Left renal cortex interstitium (tissue), 4 donors: ENCODE results near the gene TMEM14A. TPM values are rescaled to one million over a fixed set of nuclear protein-coding genes. Genes with fewer than 3 reads are reported as not detected.
"Not testable (repeated sequence)": the region's sequence is repeated elsewhere in the genome, so short reads cannot be mapped to it uniquely, and the experiment has no call there.

ENCODE experiments used
- DNase-seq, 4 donors: peaks; one replicate each; pipeline ENCODE4 v3.0.0-alpha.2; 2013; ENCODE audit warnings: low read depth in 4 of 4, low spot score in 2 of 4, missing footprints in 1 of 4
- polyA plus RNA-seq, 4 donors: library from polyadenylated mRNA; unstranded; fragments of 120-200 nt; gene quantifications; one replicate each; pipeline ENCODE4 v1.2.1, GENCODE V29; 2013; ENCODE audit not compliant: insufficient read length in 4 of 4

TMEM14A gene
- polyA plus RNA-seq, 4 donors = 37.1 to 51.3 (median 50.0) TPM

- DNase-seq = not testable (repeated sequence)
Observed at GRCh38 chr6:52655941-52656340, 15.0 kb upstream of the TMEM14A start.

GRCh38 chr6:52657870-52658269 is 13.0 kb upstream of the TMEM14A start:
- no peak for DNase-seq

DNA sequence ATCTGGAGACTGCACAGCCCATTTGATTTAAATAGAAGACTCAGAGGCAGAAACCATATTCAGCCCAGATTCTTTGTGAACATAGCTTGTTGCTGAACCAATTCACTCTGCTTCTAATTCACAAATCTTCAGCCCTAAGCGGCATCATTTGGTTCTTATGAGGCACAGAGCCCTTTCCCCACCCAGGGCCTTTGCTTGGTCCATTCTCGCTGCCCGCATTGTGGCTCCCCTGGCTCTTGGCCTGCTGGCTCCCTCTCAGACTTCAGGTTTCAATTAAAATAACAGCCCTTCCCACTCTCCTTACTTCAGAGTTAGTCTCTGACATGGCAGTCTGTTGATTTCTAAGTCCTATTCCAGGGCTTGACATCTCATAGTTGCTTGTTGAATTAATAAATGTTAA is 9.4 kb upstream of the TMEM14A start:
- DNase-seq = no peak

GRCh38 chr6:52662031-52662430 is 8.9 kb upstream of the TMEM14A start:
- DNase-seq = no peak

DNA sequence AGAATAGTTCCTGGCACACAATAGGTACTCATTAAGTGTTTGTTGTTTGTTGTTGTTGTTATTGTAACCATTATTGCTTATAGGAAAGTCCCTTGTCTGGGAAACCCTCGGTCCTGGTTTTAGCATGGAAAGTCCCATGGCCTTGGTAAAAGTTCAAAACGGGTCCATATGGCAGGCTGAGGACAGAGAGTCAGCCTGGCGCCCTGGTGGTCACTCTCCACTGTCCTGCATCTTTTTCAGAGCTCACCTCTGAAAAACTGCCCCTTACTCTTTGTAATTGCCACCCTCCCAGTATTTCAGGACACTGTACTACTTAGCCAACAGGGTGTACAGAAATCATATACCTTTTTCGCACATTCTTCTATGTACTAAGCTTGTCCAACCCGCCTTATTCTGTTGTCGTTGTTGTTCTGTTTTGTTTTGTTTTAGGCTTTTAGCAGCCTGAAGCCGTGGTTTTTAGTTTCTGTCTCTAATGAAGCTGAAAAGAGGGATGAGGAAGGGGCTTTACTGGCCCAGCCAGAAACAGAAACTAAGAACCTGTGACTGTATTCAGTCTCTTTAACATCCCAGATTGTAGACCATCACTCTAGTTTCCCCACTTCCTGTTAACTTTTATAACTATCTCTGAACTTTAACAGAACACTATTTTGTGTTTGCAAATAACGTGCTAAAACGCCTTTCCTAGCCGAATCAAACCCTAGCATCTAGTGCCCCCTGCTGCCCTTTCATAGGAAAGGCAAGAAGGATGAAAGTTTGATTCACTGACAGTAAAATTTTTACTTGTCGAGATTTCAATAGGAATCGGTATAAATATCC is 7.6 kb upstream of the TMEM14A start:
- peak in 2 of 4 donors; percentile 65 to 76 for DNase-seq

DNA sequence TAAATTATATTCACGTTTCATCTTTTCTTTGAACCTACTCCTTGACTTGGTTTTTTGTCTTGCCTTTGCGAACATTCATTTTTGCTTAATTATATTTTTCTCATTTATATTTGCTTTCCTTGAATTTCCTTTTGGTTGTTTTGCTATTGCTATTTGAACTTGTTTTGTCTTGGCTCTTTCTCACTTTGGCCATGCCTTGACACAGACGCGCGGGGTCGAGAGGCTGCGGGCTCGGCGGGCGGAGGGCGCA is 7.1 kb upstream of the TMEM14A start:
- no peak for DNase-seq

DNA sequence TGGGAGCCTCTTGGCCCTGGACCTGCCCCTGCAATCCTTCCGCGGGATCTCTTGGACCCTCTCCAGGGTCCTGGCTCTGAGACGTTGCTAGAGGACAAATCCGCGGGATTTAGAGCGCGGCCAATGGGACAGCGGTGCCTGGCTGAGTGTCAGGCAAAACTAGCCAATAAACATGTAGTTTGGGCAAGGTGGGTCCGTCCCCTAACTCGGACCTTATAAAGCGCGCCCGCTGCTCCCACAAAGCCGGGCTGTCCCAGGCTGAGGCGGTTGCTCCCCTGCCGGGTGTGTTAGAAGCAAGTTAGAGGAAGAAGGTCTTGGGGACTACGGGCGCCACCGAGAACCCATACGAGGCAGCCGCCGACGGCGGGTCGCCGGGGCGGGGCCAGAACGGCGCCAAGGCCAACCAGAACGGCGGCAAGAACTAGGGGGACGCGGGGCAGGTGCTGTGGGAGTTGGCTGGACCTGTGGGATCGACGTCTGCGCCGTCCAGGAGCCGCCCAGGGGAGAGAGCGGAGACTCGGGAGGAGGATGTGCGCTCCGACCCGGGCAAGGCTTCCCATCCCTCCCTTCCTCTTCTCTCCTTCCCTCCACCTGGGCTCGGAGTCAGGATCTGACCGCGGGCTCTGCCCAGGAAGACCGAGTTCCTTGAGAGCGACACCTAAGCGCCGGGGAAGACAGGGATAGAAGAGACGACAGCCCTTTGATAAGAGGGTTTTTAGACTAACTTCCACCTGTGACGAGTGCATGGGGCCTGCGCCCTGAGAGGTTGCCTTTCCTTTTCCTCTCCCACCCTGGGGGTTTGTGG is 6.5 kb upstream of the TMEM14A start:
- peak in 3 of 4 donors; percentile 81 to 89 (median 84) for DNase-seq

- DNase-seq = no peak
Observed at GRCh38 chr6:52664991-52665686, 5.8 kb upstream of the TMEM14A start.

DNA sequence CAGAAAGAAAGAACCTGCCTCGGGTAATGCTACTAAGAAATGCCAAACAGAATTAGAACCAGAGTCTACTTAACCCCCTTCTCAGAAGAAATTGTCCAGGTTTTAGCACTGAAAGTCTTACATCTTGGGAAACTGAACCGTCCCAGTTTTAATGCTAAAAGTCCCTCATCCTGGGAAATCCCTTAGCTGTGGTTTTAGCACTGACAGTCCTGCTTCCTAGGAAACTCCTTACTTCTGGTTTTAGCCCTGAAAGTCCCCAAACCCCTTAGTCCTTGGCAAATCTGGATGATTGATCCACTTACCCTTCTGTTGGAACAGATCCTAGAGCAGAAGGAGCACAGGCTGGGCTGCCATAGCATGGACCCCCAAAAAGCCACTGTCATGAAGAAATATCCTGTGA is 4.8 kb upstream of the TMEM14A start:
- DNase-seq = no peak

DNA sequence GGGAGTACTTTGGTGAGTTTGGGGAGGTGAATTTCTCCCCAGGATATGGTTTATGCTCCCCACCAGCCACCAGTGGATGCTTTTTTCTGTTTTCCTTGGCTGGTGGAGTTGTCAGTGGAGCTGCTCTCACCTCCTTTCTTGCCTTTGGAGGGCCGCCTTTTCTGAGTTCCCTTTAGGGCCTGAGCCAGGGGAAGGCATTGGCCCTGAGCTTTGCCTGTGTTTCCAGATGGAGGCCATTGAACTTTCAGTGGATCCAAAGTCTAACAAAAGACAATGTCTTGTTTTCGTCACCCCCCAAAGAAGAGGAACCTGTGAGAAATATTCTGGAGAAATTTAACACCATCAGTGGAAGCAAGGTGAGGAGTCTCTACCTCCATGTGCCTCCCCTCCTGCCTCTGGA is 4.4 kb upstream of the TMEM14A start:
- DNase-seq = no peak

DNA sequence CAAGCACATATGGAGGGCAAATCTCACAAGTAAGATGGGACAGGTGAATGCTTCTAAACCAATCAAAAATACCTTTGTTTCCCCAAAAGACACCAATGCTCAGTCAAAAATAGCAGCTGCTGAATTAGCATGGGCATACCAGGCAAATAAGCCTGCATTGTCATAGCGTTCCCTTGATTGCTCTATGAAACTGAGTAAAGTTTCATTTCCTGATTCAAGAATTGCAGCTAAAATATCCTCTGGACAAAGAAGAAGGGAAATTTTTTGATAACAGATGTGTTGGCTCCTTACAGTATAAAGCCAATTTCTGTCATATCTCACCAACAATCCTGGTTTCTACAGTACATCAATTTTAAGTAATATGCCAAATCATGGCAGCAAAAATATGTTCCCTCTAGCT is 3.3 kb upstream of the TMEM14A start:
- DNase-seq = no peak

DNA sequence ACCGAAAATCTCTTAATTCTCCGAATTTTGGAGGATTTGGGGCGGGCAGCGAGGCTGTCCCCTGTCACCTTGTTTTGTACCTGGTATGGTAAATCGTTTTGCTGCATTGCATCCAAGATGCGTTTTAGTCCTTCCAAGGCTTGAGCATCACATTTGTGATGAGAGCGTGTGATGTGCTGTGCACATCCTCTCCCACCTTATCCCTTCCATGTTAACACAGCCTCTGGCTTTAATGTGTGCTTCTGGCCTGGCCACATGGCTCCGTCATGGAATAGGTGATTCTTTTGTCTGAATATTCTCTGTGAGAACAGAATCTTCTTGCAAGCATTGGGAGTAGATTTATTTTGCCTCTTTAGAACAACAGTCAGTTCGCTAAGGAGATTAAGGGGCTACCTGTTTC is 763 bp downstream of the TMEM14A start:
- DNase-seq = no peak

GRCh38 chr6:52672412-52673025 is 1.6 kb downstream of the TMEM14A start:
- DNase-seq = no peak

- DNase-seq = no peak
Observed at GRCh38 chr6:52674666-52675065, 3.8 kb downstream of the TMEM14A start.

GRCh38 chr6:52675372-52675771 is 4.5 kb downstream of the TMEM14A start:
- no peak for DNase-seq

GRCh38 chr6:52676631-52677030 is 5.7 kb downstream of the TMEM14A start:
- DNase-seq = not testable (repeated sequence)

GRCh38 chr6:52681416-52681815 is 10.5 kb downstream of the TMEM14A start:
- DNase-seq = no peak

DNA sequence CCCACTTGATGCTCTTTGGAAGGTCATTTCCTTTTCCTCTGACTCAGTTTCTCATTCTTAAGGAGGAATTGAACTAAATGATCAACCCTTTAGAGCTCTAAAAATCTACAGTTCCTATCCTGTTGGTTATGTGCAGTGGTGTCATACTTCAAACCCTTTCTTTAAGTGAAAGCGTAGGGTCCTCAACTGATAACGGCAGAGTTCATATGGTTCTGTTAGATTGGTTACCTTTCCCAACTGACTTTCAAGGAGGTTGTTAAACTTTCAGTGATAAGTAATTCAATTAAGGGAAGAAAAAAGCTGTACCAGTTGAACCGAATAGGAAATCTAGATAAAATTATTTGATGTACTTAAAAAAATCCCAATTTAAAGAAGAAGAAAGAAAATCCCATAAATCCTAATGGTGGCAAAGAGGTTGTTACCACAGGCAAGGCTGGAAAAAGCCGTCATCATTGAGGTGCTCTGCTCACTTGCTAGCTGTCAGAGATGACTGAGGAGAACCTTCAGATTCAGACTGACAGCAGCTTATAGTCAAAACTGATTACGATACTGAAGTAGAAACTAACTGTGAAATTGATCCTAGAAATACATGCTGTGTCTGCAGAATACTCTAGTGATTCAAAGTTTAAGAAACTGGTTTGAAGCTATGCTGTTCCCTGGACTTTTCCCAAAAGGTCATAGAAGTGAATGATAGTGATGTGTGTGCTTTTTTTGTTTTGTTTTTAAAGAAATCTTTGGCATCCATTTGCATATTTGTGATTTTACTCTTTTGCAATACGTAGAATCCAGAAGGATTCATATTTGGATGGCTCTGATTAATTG is 16.2 kb downstream of the TMEM14A start:
- DNase-seq = no peak

GRCh38 chr6:52689857-52690256 is 18.9 kb downstream of the TMEM14A start:
- no peak for DNase-seq

DNA sequence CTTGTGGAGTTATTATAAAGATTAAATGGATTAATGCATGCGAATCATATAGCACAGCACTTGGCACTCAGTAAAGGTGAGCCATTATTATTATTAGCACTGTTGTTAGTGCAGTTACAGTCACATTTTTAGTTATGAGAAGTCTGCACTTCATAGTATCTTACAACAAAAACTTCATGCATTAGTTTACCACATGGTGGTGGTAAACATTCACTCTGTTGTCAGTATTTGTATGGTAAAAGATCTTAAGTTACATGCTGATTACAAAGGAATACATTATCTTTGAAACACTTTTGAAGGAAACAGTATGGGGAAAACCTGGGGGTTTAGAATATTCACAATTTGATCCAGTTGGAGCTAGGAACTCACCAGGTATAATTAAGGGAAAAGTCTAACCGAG is 20.8 kb downstream of the TMEM14A start:
- DNase-seq = no peak
